IMR-90 (cell line): ENCODE measurements around the gene FSTL3. TPM values are rescaled to one million over a fixed set of nuclear protein-coding genes. Genes with fewer than 3 reads are reported as not detected.
"Not testable (repeated sequence)": the region's sequence is repeated elsewhere in the genome, so short reads cannot be mapped to it uniquely, and the experiment has no call there.

Source experiments
- ATAC-seq: fragments of 200-7000 bp; cut with Tn5 transposase; 2 replicates; pipeline ENCODE4 v1.9.1; 2020; ENCODE audit warnings: low read depth, mild to moderate bottlenecking, moderate library complexity
- BruUV-seq: library from RNA; stranded (reverse); fragments of 400-500 nt; replicated peaks from 2 replicates; lab custom pipeline; 2021; lab: Mats Ljungman, UMichigan
- CTCF ChIA-PET: fragments of 300-600 bp; formaldehyde crosslinking; extraction: SDS; loops from one replicate; lab custom pipeline; 2021; ENCODE audit warnings: antibody characterized with exemption; lab: Yijun Ruan, JAX
- POLR2A ChIA-PET: fragments of 300-600 bp; sonication (Branson Sonifier 250); formaldehyde crosslinking; loops from one replicate; lab custom pipeline; 2022; ENCODE audit warnings: antibody characterized with exemption; ENCODE audit not compliant: unreplicated experiment; lab: Charles Lee
- DNase-seq: peaks from one replicate; pipeline ENCODE4 v3.0.0; 2013
- H2AFZ ChIP-seq: replicated peaks from 2 replicates; pipeline ENCODE3; 2013; ENCODE audit warnings: low read length, mild to moderate bottlenecking; ENCODE audit not compliant: poor library complexity
- H2AK5ac ChIP-seq: 2 replicates; pipeline ENCODE4 v1.6.1; 2013; ENCODE audit warnings: low read depth, low read length, inconsistent platforms
- H2AK9ac ChIP-seq: replicated peaks from 2 replicates; pipeline ENCODE3; 2013; ENCODE audit warnings: mild to moderate bottlenecking, low read depth, low read length, moderate library complexity; ENCODE audit not compliant: poor library complexity
- H2BK120ac ChIP-seq: 2 replicates; pipeline ENCODE4 v1.6.1; 2013; ENCODE audit warnings: low read depth, low read length, inconsistent platforms
- H2BK15ac ChIP-seq: 3 replicates; pipeline ENCODE4 v1.6.1; 2013; ENCODE audit warnings: low read depth, low read length, inconsistent platforms
- H2BK20ac ChIP-seq: 2 replicates; pipeline ENCODE4 v1.6.1; 2013; ENCODE audit warnings: low read depth, mild to moderate bottlenecking, inconsistent platforms, low read length, moderate library complexity
- H2BK5ac ChIP-seq: 2 replicates; pipeline ENCODE4 v1.6.1; 2013; ENCODE audit warnings: mild to moderate bottlenecking, low read depth, low read length, inconsistent platforms; ENCODE audit not compliant: poor library complexity, severe bottlenecking
- H3K14ac ChIP-seq: replicated peaks from 2 replicates; pipeline ENCODE4 v1.6.1; 2013; ENCODE audit warnings: low read depth, low read length, inconsistent platforms
- H3K18ac ChIP-seq: 2 replicates; pipeline ENCODE4 v1.6.1; 2013; ENCODE audit warnings: low read depth, low read length, control low read depth
- H3K23ac ChIP-seq: 2 replicates; pipeline ENCODE4 v1.6.1; 2013; ENCODE audit warnings: low read depth, low read length, inconsistent platforms
- H3K27ac ChIP-seq: 2 replicates; pipeline ENCODE4 v1.5.1; 2013; ENCODE audit warnings: mild to moderate bottlenecking, control low read depth, low read length; ENCODE audit not compliant: insufficient read depth
- H3K27me3 ChIP-seq: 2 replicates; pipeline ENCODE4 v1.6.1; 2013; ENCODE audit warnings: low read length; ENCODE audit not compliant: control insufficient read depth, insufficient read depth
- H3K36me3 ChIP-seq: 2 replicates; pipeline ENCODE4 v1.6.1; 2013; ENCODE audit warnings: low read length, mixed read lengths; ENCODE audit not compliant: control insufficient read depth, insufficient read depth
- H3K4ac ChIP-seq: 2 replicates; pipeline ENCODE4 v1.6.1; 2013; ENCODE audit warnings: low read depth, low read length, inconsistent platforms
- H3K4me1 ChIP-seq: 2 replicates; pipeline ENCODE4 v1.6.1; 2013; ENCODE audit warnings: low read length, mixed read lengths; ENCODE audit not compliant: control insufficient read depth, insufficient read depth
- H3K4me2 ChIP-seq: 2 replicates; pipeline ENCODE4 v1.6.1; 2013; ENCODE audit warnings: low read depth, mild to moderate bottlenecking, control low read depth, low read length, moderate library complexity
- H3K4me3 ChIP-seq: 2 replicates; pipeline ENCODE4 v1.5.1; 2013; ENCODE audit warnings: low read depth, mild to moderate bottlenecking, control low read depth, low read length, moderate library complexity; ENCODE audit not compliant: insufficient read depth
- H3K56ac ChIP-seq: 2 replicates; pipeline ENCODE4 v1.6.1; 2013; ENCODE audit warnings: low read length, inconsistent platforms; ENCODE audit not compliant: insufficient read depth; ENCODE audit errors: extremely low read depth
- H3K79me1 ChIP-seq, 2 experiments: 2 replicates each; pipeline ENCODE4 v1.6.1; 2013; ENCODE audit warnings: low read length in 2 of 2, inconsistent platforms in 1 of 2, low read depth in 1 of 2
- H3K9ac ChIP-seq: 2 replicates; pipeline ENCODE4 v1.6.1; 2013; ENCODE audit warnings: low read depth, low read length, control low read depth
- H3K9me1 ChIP-seq: 2 replicates; pipeline ENCODE4 v1.6.1; 2013; ENCODE audit warnings: low read length, inconsistent platforms; ENCODE audit not compliant: insufficient read depth
- H3K9me3 ChIP-seq: 2 replicates; pipeline ENCODE4 v1.6.1; 2013; ENCODE audit warnings: low read length; ENCODE audit not compliant: control insufficient read depth, insufficient read depth
- H4K20me1 ChIP-seq: 2 replicates; pipeline ENCODE4 v1.6.1; 2013; ENCODE audit warnings: low read length, inconsistent platforms; ENCODE audit not compliant: insufficient read depth
- H4K5ac ChIP-seq: 2 replicates; pipeline ENCODE4 v1.6.1; 2013; ENCODE audit warnings: mild to moderate bottlenecking, low read depth, low read length, control low read depth
- H4K8ac ChIP-seq, 2 experiments: 2 replicates each; pipeline ENCODE4 v1.6.1; 2013; ENCODE audit warnings: low read depth in 2 of 2, low read length in 2 of 2, control low read depth in 1 of 2, inconsistent platforms in 1 of 2
- H4K91ac ChIP-seq: 2 replicates; pipeline ENCODE4 v1.6.1; 2013; ENCODE audit warnings: low read depth, low read length, inconsistent platforms; ENCODE audit not compliant: insufficient read depth
- WGBS, 2 experiments: methylation state at CpG; one replicate each; pipeline versions ENCODE4 v1.1.5 to v1.1.7; 2013; ENCODE audit warnings: missing lambda C conversion rate in 2 of 2; ENCODE audit not compliant: insufficient read length in 1 of 2; ENCODE audit errors: extremely low coverage in 2 of 2; 5-methylcytosine and 5-hydroxymethylcytosine counted together
- dilution Hi-C: fragments of 300-500 bp; cut with HindIII; formaldehyde crosslinking; loops from one replicate; pipeline ENCODE4 v1.14.3; 2018; ENCODE audit warnings: low sequenced_read_pairs; ENCODE audit not compliant: unreplicated experiment
- in situ Hi-C: fragments of 300-500 bp; cut with MboI; formaldehyde crosslinking; loops from 3 replicates; pipeline ENCODE4 v1.14.3; 2019; ENCODE audit warnings: low sequenced_read_pairs, inconsistent platforms, mixed read lengths
- intact Hi-C: fragments of 100-400 bp; cut with micrococcal nuclease; formaldehyde crosslinking; loops from 2 replicates; pipeline ENCODE4 v1.10.0; 2022
- polyA plus RNA-seq, 3 experiments: library from polyadenylated mRNA; depleted of rRNA; stranded (reverse); fragments of >200 nt; gene quantifications; 2 replicates each; pipeline ENCODE4 v1.2.3, GENCODE V29; 2012; ENCODE audit warnings: low replicate concordance in 1 of 3
- total RNA-seq: library from RNA; depleted of rRNA; stranded (reverse); fragments of >200 nt; gene quantifications from 2 replicates; pipeline ENCODE4 v1.2.3, GENCODE V29; 2012

The FSTL3 gene
- total and polyA plus RNA-seq, 2 of the 4 experiments (the other 2 are of a cell fraction) = 32.3 to 76.9 TPM

GRCh38 chr19:698529-698928, 22.3 kb downstream of the FSTL3 start:
- POLR2A ChIA-PET, intact Hi-C loops, H3K23ac ChIP-seq, H3K36me3 ChIP-seq, H4K91ac ChIP-seq, H3K27me3 ChIP-seq, H2BK20ac ChIP-seq, H3K18ac ChIP-seq, dilution Hi-C loops, H4K8ac ChIP-seq, BruUV-seq, H3K4me2 ChIP-seq, H3K27ac ChIP-seq, H2AK9ac ChIP-seq, H4K5ac ChIP-seq, H3K79me1 ChIP-seq, CTCF ChIA-PET, in situ Hi-C loops, ATAC-seq, H3K9ac ChIP-seq, H3K14ac ChIP-seq, DNase-seq, H3K4me1 ChIP-seq, H2BK15ac ChIP-seq, H3K56ac ChIP-seq, H2AK5ac ChIP-seq, H4K20me1 ChIP-seq, H3K4me3 ChIP-seq, H2AFZ ChIP-seq, H3K4ac ChIP-seq, H2BK5ac ChIP-seq, H2BK120ac ChIP-seq, H3K9me1 ChIP-seq, H3K9me3 ChIP-seq: not testable (repeated sequence)
- WGBS, 2 experiments = 76% methylated on average over 6 of the region's 15 CpGs; no CpG with 5 or more reads in 1 of the 2 experiments

GRCh38 chr19:699885-700284, 23.7 kb downstream of the FSTL3 start:
- intact Hi-C loops, H2BK20ac ChIP-seq, H4K8ac ChIP-seq, H3K9me3 ChIP-seq, dilution Hi-C loops, ATAC-seq, H4K91ac ChIP-seq, BruUV-seq, H3K9ac ChIP-seq, H3K36me3 ChIP-seq, in situ Hi-C loops, H3K4me3 ChIP-seq, H2AK5ac ChIP-seq, H3K27ac ChIP-seq, H2BK120ac ChIP-seq, H2BK15ac ChIP-seq, H3K79me1 ChIP-seq, H3K4me2 ChIP-seq, H3K23ac ChIP-seq, H3K27me3 ChIP-seq, H2BK5ac ChIP-seq, H3K18ac ChIP-seq, H4K20me1 ChIP-seq, H2AK9ac ChIP-seq, H3K56ac ChIP-seq, H3K4me1 ChIP-seq, H4K5ac ChIP-seq, H2AFZ ChIP-seq, H3K14ac ChIP-seq, CTCF ChIA-PET, H3K9me1 ChIP-seq, H3K4ac ChIP-seq, POLR2A ChIA-PET, DNase-seq: not testable (repeated sequence)
- WGBS, 2 experiments = 68% methylated on average over 5 of the region's 14 CpGs; no CpG with 5 or more reads in 1 of the 2 experiments
